Middle frontal gyrus (tissue), 1 donor: ENCODE results near the gene CKAP2.
"Not testable (repeated sequence)": the region's sequence is repeated elsewhere in the genome, so short reads cannot be mapped to it uniquely, and the experiment has no call there.

ENCODE experiments used
- DNase-seq: peaks from one replicate; pipeline ENCODE4 v3.0.0-alpha.2; 2015; ENCODE audit warnings: low spot score; ENCODE audit errors: extremely low spot score

The CKAP2 gene

GRCh38 chr13:52454820-52455676 lies at the start of gene CKAP2:
Gene CKAP2, plus strand, starts transcription at chr13:52455478. Its CDS starts 79 bp downstream, at chr13:52455557.
- peak; percentile 88 for DNase-seq

GRCh38 chr13:52405767-52406494 lies 49.3 kb upstream of the CKAP2 start, which contains the start of gene THSD1:
Gene THSD1, minus strand, starts transcription at chr13:52406172. Its CDS starts 3,572 bp downstream, at chr13:52402600.
- DNase-seq: no peak

DNA sequence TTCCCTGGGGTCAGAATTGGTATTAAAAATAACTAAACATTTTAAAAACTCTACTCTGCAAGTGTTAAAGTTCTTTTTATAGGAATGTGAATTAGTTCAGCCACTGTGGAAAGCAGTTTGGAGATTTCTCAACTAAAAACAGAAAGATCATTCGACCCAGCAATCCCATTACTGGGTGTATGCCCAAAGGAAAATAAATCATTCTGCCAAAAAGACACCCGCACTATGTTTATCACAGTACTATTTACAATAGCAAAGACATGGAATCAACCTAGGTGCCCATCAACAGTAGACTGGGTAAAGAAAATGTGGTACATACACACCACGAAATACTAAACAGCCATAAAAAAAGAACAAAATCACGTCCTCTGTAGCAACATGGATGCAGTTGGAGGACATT lies 48.6 kb upstream of the CKAP2 start:
- DNase-seq: no peak

DNA sequence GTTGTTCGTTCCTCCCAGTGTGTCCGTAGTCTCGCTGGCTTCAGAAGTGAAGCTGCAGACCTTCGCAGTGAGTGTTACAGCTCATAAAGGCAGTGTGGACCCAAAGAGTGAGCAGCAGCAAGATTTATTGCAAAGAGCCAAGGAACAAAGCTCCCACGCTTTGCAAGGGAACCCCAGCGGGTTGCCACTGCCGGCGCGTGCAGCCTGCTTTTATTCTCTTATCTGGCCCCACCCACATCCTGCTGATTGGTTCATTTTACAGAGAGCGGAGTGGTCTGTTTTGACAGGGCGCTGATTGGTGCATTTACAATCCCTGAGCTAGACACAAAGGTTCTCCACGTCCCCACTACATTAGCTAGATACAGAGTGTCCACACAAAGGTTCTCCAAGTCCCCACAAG lies 47.8 kb upstream of the CKAP2 start:
- not testable (repeated sequence) for DNase-seq

DNA sequence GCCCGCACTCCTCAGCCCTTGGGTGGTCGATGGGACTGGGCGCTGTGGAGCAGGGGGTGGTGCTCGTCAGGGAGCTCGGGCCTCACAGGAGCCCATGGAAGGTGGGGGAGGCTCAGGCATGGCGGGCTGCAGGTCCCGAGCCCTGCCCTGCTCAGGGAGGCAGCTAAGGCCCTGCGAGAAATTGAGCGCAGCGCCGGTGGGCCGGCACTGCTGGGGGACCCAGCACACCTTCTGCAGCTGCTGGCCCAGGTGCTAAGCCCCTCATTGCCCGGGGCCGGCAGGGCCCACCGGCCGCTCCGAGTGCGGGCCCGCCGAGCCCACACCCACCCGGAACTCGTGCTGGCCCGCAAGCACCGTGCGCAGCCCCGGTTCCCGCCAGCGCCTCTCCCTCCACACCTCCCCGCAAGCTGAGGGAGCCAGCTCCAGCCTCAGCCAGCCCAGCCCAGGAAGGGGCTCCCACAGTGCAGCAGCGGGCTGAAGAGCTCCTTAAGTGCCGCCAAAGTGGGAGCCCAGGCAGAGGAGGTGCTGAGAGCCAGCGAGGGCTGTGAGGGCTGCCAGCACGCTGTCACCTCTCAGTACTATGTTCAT lies 47.1 kb upstream of the CKAP2 start:
- not testable (repeated sequence) for DNase-seq

GRCh38 chr13:52411629-52412028 lies 43.6 kb upstream of the CKAP2 start:
- DNase-seq: no peak

- no peak for DNase-seq
These were observed 43.1 kb upstream of the CKAP2 start for GRCh38 chr13:52412128-52412527.

DNA sequence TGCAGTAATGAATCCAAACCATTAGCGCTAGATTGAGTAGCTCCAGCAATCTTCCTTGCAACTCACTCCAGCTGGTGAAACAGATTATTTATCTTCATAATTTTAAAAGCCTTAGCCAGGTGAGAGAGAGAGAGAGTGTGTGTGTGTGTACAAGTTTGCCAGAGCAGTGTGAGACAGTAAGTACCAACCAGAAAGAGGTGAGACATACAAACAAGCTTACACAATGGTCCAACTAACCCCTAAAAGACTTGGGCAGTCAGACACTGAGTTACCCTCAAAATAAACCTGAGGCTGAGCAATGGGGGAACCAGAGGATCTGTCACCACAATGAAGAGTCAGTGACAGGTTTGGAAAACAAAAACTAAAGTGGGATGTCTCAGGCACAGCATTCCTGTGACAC lies 41.2 kb upstream of the CKAP2 start:
- DNase-seq: no peak

GRCh38 chr13:52414963-52415362 lies 40.3 kb upstream of the CKAP2 start:
- no peak for DNase-seq

DNA sequence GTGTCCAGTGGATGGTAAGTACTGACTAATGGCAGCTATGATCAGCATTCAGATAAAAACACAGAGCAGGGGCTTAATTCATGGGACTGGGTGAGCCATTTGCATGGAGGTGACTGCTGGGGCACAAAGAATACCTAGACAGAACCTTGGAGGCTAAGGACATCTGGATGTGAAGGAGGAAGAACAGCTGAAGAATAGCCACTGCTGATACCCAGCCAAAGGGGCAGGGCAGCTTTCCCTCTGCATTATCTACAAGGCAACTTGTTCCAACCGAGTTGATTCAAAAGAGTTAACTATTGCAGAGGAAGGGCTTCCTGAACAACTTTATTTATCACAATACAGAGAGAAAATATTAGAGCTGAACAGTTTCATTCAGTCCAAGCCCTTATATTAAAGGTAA lies 36.2 kb upstream of the CKAP2 start:
- no peak for DNase-seq

DNA sequence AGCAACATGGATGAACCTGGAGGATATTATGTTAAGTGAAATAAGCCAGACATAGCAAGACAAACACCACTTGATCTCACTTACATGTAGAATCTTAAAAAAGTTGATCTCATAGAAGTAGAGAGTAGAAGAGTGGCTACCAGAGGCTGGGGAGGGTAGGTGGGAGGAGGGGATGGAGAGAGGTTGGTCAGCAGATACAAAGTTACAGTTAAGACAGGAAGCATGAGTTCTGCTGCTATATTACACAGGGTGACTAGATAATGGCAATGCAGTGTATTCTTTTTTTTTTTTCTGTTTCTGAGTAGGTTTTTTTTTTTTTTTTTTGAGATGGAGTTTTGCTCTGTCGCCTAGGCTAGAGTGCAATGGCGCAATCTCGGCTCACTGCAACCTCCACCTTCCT lies 34.1 kb upstream of the CKAP2 start:
- no peak for DNase-seq

GRCh38 chr13:52428295-52428694 lies 27.0 kb upstream of the CKAP2 start:
- DNase-seq: no peak

GRCh38 chr13:52432456-52432855 lies 22.8 kb upstream of the CKAP2 start:
- no peak for DNase-seq

DNA sequence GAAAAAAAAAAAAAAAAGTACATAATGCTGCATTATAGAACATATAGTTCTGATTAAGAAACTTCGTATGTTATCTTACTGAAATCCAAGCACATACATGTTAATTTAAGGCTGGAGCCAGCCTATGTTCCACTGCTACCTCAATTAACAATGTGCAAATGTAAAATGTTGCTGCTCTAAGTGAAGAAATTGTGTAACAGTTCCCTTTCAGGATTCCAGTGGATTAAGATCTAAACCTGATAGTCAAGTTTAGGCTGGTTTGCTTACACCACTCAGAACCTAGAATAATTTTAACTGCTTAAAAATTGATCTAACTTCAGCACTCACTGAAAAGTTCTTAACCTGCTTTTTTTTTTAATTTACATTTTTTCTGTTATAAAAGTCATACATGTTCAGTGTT lies 9.0 kb upstream of the CKAP2 start:
- no peak for DNase-seq

- no peak for DNase-seq
These were observed 7.9 kb upstream of the CKAP2 start for GRCh38 chr13:52447354-52447753.

GRCh38 chr13:52447815-52448552 lies 7.3 kb upstream of the CKAP2 start:
- no peak for DNase-seq

- DNase-seq: no peak
These were observed 5.8 kb upstream of the CKAP2 start for GRCh38 chr13:52449331-52450011.

DNA sequence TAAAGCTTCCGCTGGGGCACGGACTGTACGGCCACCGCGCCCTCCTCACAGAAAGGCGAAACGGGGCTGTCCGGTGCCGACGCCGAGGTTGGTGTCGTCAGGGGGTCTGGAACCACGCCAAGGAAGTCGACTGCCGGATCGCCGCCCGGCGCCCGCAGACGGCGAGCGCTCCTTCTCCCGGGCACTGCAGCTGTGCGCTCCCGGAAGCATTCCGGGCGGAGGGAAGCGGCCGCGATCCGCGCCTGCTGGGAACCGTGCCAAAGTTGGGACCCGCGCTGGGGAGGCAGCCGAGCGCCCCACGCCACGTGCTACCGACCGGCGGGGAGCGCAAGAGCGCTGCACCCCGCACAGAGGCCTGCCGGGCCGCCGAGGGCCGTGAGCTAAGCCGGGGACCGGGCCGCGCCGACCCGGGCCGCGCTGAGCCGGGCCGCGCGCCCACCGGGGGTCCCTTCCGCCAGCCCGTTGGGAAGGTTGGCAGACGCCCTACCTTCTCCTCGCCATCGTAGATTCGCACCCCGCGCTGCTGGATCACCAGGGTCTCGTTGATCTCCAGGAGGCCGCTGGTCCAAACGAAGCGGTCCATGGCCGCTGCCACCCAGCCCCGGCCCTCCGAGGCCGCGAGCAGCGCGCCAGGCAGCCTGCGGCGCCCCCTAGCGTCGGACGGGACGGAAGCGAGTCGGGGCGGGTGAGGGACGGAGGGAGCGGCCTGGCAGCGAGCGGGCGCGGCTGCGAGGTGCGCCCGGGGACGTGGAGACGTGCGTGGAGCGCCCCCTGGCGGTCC lies 5.1 kb upstream of the CKAP2 start, which contains the start of gene VPS36:
VPS36 (minus strand) TSS at position 623 of the 781 bp plus-strand sequence; CDS start at position 583, 40 bp downstream.
- peak; percentile 92 for DNase-seq

DNA sequence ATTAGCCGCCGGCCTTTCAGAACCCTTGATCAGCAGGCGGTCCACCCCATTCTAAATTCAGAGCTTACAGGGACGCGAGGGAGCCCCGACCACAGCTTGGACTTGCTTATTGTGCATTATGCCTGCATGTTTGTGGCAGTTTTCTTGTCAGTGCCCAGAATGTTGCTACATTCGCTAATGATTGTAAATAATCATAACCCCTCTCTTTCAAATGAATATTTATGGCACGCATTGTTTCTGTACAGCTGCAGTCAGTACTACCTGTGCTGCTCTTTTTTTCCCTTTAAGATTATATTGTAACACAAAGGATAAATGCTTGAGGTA lies 4.5 kb upstream of the CKAP2 start:
- no peak for DNase-seq
